Right atrium auricular region (tissue), 2 donors: ENCODE measurements around the gene ERC2. TPM values are rescaled to one million over a fixed set of nuclear protein-coding genes. Genes with fewer than 3 reads are reported as not detected.

Experiments
- DNase-seq: peaks from one replicate; pipeline ENCODE4 v3.0.0-alpha.2; 2019; ENCODE audit warnings: low spot score
- H3K27ac ChIP-seq, 2 donors: fragments of 200-600 bp; sonication (generic); 1 replicate in 1 of 2; 2 replicates in 1 of 2; pipeline ENCODE4 v1.5.1; 2016 to 2019
- H3K27me3 ChIP-seq, 2 donors: fragments of 200-600 bp; sonication (generic); one replicate each; pipeline versions ENCODE4 v1.5.1 to v1.6.0; 2017 to 2019
- H3K36me3 ChIP-seq: fragments of 200-600 bp; sonication (generic); one replicate; pipeline ENCODE4 v1.5.1; 2016
- H3K4me1 ChIP-seq, 2 donors: fragments of 200-600 bp; sonication (generic); one replicate each; pipeline versions ENCODE4 v1.5.1 to v1.6.0; 2017 to 2019
- H3K4me3 ChIP-seq, 2 donors: fragments of 200-600 bp; sonication (generic); 1 replicate in 1 of 2; 2 replicates in 1 of 2; pipeline ENCODE4 v1.5.1; 2017 to 2019; ENCODE audit warnings: mild to moderate bottlenecking in 1 of 2, moderate library complexity in 1 of 2
- H3K9me3 ChIP-seq, 2 donors: fragments of 200-600 bp; sonication (generic); one replicate each; pipeline ENCODE4 v1.5.1; 2019
- CTCF ChIP-seq, 2 donors: fragments of 200-600 bp; sonication (generic); IDR thresholded peaks; one replicate each; pipeline ENCODE4 v1.5.1; 2019; ENCODE audit warnings: antibody characterized with exemption in 2 of 2
- total RNA-seq, 2 donors: library from RNA; depleted of rRNA; stranded (reverse); fragments of >200 nt; gene quantifications; one replicate each; pipeline ENCODE4 v1.1.0, GENCODE V29; 2016

Gene ERC2
- total RNA-seq, 2 donors from 2014 or later: 2.9 to 4.0 TPM

DNA sequence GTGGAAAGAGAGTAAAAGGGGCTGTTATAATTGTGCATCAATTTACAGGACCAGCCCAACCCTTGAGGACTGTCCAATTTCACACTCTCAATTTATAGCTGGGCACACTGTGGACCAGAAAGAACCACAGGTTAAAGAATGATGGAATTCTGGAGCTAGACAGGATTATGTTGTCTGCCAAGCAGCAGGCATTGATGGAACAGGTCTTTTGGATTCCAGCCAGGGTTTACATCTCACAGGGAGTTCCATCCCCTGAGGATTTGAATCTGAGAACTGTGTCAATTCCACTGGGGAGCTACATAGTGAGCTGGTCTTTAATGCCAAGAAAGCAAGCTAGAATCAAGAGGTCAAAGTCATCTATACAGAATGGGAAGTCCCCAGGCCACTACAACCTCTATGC lies 591.7 kb downstream of the ERC2 start:
- no peaks in the 10 kb centered on the region for H3K27me3 ChIP-seq
- no peak for DNase-seq
- no peaks in the 10 kb centered on the region for H3K36me3 ChIP-seq
- H3K4me1 ChIP-seq: no peaks in the 10 kb centered on the region
- H3K4me3 ChIP-seq: no peak overlapping the region
- no peak overlapping the region for H3K27ac ChIP-seq
- H3K9me3 ChIP-seq: no peaks in the 10 kb centered on the region
- no peak for TF ChIP-seq CTCF (IDR thresholded peaks at IDR 0.05)

DNA sequence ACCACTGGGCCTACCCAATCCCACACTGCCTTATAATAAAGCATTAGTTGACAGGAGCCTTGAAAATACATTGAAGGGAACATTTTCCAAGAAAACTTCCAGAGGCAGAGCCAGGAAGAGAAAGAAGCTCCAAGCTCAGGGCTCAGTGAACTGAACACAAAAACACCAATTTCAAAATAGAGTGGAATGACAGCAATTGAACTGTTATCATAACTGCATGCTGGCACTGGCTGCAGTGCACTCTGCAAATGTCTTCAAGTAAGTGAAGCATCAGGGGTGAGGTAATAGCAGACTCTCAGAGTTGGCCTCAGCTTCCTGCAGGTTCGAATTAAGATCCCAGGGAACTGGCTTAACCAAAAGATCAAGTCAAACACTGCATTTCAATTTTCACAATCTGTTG lies 593.2 kb downstream of the ERC2 start:
- TF ChIP-seq CTCF (IDR thresholded peaks at IDR 0.05): no peak
- H3K27me3 ChIP-seq: no peaks in the 10 kb centered on the region
- H3K36me3 ChIP-seq: no peaks in the 10 kb centered on the region
- no peak overlapping the region for H3K27ac ChIP-seq
- DNase-seq: no peak
- no peaks in the 10 kb centered on the region for H3K4me1 ChIP-seq
- H3K4me3 ChIP-seq: no peak overlapping the region
- H3K9me3 ChIP-seq: no peaks in the 10 kb centered on the region

- no peak for DNase-seq
- H3K4me3 ChIP-seq: no peak overlapping the region
Measured at GRCh38 chr3:55873523-55874254, 594.6 kb downstream of the ERC2 start.

DNA sequence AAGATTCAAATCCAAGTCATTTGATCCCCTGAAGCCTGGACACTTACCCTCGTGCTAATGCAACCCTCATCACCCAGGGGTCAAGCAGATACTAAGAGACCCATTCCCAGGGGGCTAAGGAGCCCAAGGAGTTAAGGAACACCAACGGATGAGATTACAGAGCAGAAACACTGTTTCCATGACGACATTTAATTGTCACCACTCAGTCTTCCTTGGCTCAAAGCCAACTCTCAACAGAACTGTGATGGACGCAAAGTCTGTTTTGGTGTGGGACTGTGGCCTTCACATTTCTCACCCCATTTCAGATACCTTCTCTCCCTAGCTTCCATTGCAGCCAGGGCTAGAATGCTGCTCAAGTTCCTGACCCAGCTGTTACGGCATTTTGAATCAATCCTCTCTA lies 597.7 kb downstream of the ERC2 start:
- no peak overlapping the region for H3K4me3 ChIP-seq
- TF ChIP-seq CTCF (IDR thresholded peaks at IDR 0.05): no peak
- no peak for DNase-seq
- H3K27me3 ChIP-seq: no peaks in the 10 kb centered on the region
- no peak overlapping the region for H3K27ac ChIP-seq
- H3K9me3 ChIP-seq: no peaks in the 10 kb centered on the region
- no peaks in the 10 kb centered on the region for H3K36me3 ChIP-seq
- H3K4me1 ChIP-seq: no peaks in the 10 kb centered on the region

More at GRCh38 chr3:55873523-55874254, 594.6 kb downstream of the ERC2 start:
- TF ChIP-seq CTCF (IDR thresholded peaks at IDR 0.05): no peak
- Histone ChIP-seq H3K36me3 (no peaks in the 10 kb centered on the region), H3K9me3 (no peaks in the 10 kb centered on the region), H3K27ac (no peak overlapping the region), H3K4me1 (no peaks in the 10 kb centered on the region), H3K27me3 (no peaks in the 10 kb centered on the region)

DNA sequence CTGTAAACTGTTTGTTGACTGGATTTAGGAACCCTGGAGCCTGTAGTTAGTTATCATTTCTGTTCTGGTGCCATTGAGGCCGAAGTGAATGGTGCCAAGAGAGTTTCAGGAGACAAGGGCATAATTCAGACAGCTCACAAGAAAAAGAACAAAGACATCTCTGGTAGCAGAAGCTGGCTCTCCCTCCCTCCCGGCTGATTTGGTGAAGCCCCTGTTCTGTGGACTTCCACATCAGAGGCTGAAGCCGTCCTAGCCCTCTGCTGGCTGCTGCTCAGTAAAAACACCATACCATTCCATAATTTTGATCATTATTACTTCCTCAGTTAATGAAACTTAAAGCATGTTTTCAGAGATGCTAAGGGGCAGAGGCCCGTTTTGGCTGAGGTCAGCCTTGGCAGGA lies 599.9 kb downstream of the ERC2 start:
- Histone ChIP-seq H3K27ac (no peak overlapping the region), H3K4me3 (no peak overlapping the region), H3K27me3 (no peaks in the 10 kb centered on the region), H3K36me3 (no peaks in the 10 kb centered on the region), H3K9me3 (no peaks in the 10 kb centered on the region), H3K4me1 (no peaks in the 10 kb centered on the region)
- no peak for DNase-seq
- no peak for TF ChIP-seq CTCF (IDR thresholded peaks at IDR 0.05)

DNA sequence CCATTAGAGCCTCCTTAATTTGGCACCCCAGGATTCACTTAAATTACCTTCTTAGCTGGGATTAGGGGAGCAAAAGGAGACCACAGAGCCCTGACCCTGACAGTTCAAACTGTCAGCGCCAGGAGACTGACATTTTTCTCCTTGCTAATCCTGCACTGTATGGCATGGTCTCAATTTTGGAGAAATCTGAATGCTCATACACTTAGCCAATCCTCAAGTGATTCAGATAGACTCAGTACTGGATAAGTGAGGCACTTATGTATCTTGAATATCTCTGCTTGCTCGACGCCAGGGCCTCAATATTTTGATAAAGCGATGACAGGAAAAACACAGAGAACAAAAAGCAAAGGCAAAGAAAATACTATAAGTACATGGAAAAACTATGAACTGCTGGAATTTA lies 605.2 kb downstream of the ERC2 start:
- TF ChIP-seq CTCF (IDR thresholded peaks at IDR 0.05): no peak
- Histone ChIP-seq H3K36me3 (no peaks in the 10 kb centered on the region), H3K4me1 (no peaks in the 10 kb centered on the region), H3K27me3 (no peaks in the 10 kb centered on the region), H3K9me3 (no peaks in the 10 kb centered on the region), H3K27ac (no peak overlapping the region), H3K4me3 (no peak overlapping the region)
- no peak for DNase-seq
